ENCODE results near the gene MYG1. TPM values are rescaled to one million over a fixed set of nuclear protein-coding genes. Genes with fewer than 3 reads are reported as not detected.

MYG1 gene
- total and polyA plus RNA-seq, 5 donors = 28.9 to 44.3 (median 37.3) TPM

DNA sequence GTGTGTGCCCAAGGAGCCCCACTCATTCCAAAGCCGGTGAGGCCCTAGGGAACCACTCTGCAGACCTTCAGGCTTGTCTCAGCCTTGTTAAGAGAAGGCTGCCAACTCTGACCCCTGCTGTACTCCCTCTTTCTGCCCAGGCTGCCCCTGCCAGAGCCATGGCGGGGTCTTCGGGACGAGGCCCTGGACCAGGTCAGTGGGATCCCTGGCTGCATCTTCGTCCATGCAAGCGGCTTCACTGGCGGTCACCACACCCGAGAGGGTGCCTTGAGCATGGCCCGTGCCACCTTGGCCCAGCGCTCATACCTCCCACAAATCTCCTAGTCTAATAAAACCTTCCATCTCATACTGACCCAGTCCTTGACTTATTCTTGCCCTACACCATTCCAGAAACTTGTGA lies 7.3 kb downstream of the MYG1 start:
- Histone ChIP-seq H3K27me3 (ENCODE audit: control insufficient read depth, insufficient read depth) (no peaks in the 10 kb centered on the region), H3K27ac (ENCODE audit: low read length) (no peak overlapping the region), H3K9me3 (ENCODE audit: control insufficient read depth, low read length) (no peaks in the 10 kb centered on the region), H3K4me3 (ENCODE audit: low read length) (no peak overlapping the region), H3K4me1 (ENCODE audit: control insufficient read depth, insufficient read depth, low read length) (no peaks in the 10 kb centered on the region)
- WGBS = 91% methylated on average over 10 of the region's 10 CpGs
- intact Hi-C loops (cut with DNase I) = no loop called here
- DNase-seq (no peak), ATAC-seq (no peak)

DNA sequence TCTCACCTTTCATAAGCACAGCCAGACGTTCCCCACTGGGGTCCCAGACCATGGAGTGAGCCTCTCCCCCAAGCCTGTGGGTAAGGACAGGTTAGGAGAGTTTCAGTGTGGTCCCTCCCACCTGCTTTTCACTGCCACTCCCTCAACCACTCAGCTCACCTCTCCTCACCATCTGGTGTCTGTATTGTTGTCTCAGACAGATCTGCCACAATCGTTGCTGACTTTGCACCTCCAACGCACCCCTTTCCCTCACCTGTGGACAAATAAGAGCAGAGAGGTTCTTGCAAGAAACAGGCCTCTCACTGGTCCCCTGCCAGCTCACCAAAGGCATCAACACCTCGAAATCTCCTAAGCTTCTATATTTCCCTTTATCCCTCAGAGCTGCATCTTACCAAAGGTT lies 8.8 kb downstream of the MYG1 start:
- no peaks in the 10 kb centered on the region for H3K9me3 ChIP-seq (ENCODE audit: control insufficient read depth, low read length)
- intact Hi-C loops (cut with DNase I) = no loop called here
- H3K4me1 ChIP-seq (ENCODE audit: control insufficient read depth, insufficient read depth, low read length) = no peaks in the 10 kb centered on the region
- H3K27ac ChIP-seq (ENCODE audit: low read length) = no peak overlapping the region
- DNase-seq (no peak), ATAC-seq (no peak)
- no peak overlapping the region for H3K4me3 ChIP-seq (ENCODE audit: low read length)
- WGBS = 65% methylated on average over 4 of the region's 4 CpGs
- no peaks in the 10 kb centered on the region for H3K27me3 ChIP-seq (ENCODE audit: control insufficient read depth, insufficient read depth)

DNA sequence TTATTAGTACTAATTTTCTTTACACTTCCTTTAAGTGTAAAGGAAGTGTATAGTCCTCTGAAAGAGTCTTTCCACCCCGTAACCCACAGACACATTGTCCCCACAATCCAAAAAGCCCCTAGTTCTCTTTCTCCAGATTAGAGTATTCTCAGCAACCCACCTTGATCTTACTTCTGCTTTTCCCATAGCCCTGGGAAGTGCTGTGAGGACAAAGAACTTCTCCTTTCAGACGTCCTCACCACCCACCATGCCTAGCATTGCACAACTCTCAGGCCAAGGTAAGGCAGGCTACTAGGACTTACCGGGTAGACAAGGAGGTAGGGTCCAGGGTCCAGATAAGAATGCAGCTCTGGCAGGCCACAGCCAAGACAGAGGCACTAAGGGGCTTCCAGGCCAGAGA lies 14.5 kb downstream of the MYG1 start:
- WGBS = 56% methylated on average over 3 of the region's 3 CpGs
- Histone ChIP-seq H3K4me1 (ENCODE audit: control insufficient read depth, insufficient read depth, low read length) (no peaks in the 10 kb centered on the region), H3K9me3 (ENCODE audit: control insufficient read depth, low read length) (no peaks in the 10 kb centered on the region), H3K27ac (ENCODE audit: low read length) (no peak overlapping the region), H3K4me3 (ENCODE audit: low read length) (no peak overlapping the region), H3K27me3 (ENCODE audit: control insufficient read depth, insufficient read depth) (no peaks in the 10 kb centered on the region)
- no peak for DNase-seq
- ATAC-seq = no peak
- intact Hi-C loops (cut with DNase I) = no loop called here

DNA sequence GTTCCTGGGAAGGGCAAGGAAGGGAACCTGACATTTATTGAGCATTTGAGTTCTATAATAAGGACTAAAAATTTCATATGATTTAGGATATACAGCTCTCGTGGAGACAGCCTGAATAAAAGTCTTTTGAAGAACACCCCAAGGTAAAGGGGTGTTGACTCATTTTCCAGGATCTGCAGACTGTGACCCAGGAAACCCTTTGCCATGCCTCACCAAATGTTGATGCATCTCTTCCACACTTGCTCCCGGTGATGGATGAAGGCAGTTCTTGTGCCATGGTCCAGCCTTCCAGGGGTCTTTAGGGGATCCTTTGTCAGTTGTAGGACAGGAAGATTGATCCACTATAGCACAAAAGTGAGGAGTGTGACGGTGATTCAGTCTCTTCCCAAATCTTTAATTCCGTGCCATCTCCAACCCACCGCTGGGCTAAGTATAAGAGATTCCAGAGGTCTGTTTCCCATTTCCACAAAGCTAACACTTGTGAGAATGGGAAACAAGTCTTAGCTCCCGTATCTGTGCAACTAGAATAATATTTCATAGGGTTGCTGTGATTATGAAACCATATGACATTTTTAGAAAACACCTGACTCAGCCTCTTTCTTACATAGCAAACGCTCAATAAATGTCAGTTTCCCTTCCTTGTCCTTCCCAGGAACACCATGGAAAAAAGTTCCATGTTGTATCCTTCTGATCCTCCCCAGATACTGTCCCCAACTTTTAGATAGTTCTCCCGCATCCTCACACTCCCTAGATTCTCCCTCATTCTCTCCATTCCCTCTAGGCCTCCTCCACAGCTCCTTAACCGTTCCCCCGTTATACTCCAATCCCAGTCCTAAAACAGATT lies 21.1 kb downstream of the MYG1 start:
- intact Hi-C loops (cut with DNase I) = loop anchor here in 3 of 4 donors (10.0 kb wide), 1 partner anchor 184 kb away; the partner anchor contains the start of genes NPFF (in 3 of the 3) and TARBP2 (in 3 of the 3)
- no peaks in the 10 kb centered on the region for H3K4me1 ChIP-seq (ENCODE audit: control insufficient read depth, insufficient read depth, low read length)
- no peak for DNase-seq

DNA sequence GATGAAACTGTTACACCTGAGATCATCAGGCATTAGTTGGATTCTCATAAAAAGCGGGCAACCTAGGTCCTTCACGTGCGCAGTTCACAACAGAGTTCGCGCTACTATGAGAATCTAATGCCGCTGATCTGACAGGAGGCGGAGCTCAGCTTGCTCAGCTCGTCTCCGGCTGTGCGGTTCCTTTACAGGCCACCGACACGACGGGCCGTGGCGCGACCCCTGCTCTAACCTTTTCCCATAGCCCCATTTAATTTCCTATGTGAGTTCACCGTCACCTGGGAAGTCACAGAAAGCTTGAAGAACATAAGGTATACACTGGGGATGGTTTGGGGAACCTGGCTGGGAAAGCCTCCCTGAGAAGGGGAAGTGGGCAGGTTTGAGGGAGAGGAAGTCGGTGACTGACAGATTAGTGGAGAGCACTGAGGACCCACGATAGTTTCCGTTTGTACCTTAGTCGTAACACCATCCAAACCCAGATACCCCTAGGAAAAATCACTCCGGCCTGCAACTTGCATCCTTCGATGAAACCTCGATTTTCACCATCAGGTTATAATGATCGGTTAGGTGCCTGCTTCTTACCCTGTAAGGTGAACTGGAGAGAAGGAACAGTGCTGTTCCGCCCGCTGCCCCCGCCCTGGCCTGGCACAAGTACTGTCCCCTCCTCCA lies 24.8 kb downstream of the MYG1 start:
- no peak for ATAC-seq

More for the DNA sequence above, 21.1 kb downstream of the MYG1 start:
- H3K9me3 ChIP-seq (ENCODE audit: control insufficient read depth, low read length) = no peaks in the 10 kb centered on the region
- no peak for ATAC-seq
- H3K4me3 ChIP-seq (ENCODE audit: low read length) = peak overlapping the region; percentile 72
- WGBS = 38% methylated on average over 10 of the region's 10 CpGs
- peak overlapping the region; percentile 84 for H3K27ac ChIP-seq (ENCODE audit: low read length)
- no peaks in the 10 kb centered on the region for H3K27me3 ChIP-seq (ENCODE audit: control insufficient read depth, insufficient read depth)

DNA sequence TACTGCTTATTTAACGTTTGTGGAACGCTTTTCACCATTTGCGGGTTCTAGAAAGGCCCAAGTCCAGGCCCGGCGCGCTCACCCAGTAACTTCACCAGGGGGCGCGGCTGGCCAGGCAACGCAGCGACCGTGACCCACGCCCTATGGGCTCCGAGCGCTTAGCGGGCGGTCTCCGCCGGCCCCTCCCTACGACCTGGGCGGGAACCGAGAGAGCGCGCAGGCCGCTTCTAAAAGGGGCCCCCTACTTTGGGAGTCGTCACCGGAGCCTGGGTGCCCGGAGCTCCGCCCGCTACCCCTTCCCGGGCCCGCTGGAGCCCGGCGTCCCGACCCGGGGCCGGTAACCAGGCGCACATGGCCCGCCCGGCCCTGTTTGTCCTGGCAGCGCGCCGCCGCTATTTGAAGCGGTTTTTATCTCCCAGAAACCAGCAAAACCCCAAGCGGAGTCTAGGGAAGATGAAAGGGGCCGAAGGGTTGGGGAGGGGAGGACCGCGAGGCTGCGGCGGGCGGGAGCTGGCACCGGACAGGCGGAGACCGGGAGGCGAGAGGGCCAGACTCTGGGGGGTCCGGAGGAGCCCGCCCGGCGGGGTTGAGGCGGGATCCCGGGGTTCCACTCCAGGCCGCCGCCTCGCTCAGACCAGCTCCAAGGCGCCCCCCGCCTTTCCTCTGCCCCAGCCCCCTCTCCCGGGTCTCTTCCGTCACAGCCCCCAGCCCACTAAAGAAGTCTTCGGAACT lies 25.4 kb downstream of the MYG1 start:
- no peaks in the 10 kb centered on the region for H3K4me1 ChIP-seq (ENCODE audit: control insufficient read depth, insufficient read depth, low read length)
- peak; percentile 95 to 98 (median 97) for DNase-seq
- intact Hi-C loops (cut with DNase I) = loop anchor here in 3 of 4 donors (10.0 kb wide), 1 partner anchor 180 kb away; the partner anchor contains the start of genes NPFF (in 3 of the 3) and TARBP2 (in 3 of the 3)
- H3K9me3 ChIP-seq (ENCODE audit: control insufficient read depth, low read length) = no peaks in the 10 kb centered on the region
- peak; percentile 88 to 91 for ATAC-seq
- peak overlapping the region; percentile 71 for H3K4me3 ChIP-seq (ENCODE audit: low read length)
- under 1% methylated on average over 69 of the region's 69 CpGs for WGBS
- peak overlapping the region; percentile 84 for H3K27ac ChIP-seq (ENCODE audit: low read length)
- no peaks in the 10 kb centered on the region for H3K27me3 ChIP-seq (ENCODE audit: control insufficient read depth, insufficient read depth)

More for the DNA sequence above, 24.8 kb downstream of the MYG1 start:
- intact Hi-C loops (cut with DNase I) = loop anchor here in 3 of 4 donors (10.0 kb wide), 1 partner anchor 181 kb away; the partner anchor contains the start of genes NPFF (in 3 of the 3) and TARBP2 (in 3 of the 3)
- H3K4me3 ChIP-seq (ENCODE audit: low read length) = peak overlapping the region; percentile 71
- peak in 1 of 3 donors; percentile 56 for DNase-seq
- peak overlapping the region; percentile 69 for H3K27ac ChIP-seq (ENCODE audit: low read length)
- H3K4me1 ChIP-seq (ENCODE audit: control insufficient read depth, insufficient read depth, low read length) = no peaks in the 10 kb centered on the region
- H3K9me3 ChIP-seq (ENCODE audit: control insufficient read depth, low read length) = no peaks in the 10 kb centered on the region
- WGBS = 38% methylated on average over 28 of the region's 28 CpGs
- H3K27me3 ChIP-seq (ENCODE audit: control insufficient read depth, insufficient read depth) = no peaks in the 10 kb centered on the region

DNA sequence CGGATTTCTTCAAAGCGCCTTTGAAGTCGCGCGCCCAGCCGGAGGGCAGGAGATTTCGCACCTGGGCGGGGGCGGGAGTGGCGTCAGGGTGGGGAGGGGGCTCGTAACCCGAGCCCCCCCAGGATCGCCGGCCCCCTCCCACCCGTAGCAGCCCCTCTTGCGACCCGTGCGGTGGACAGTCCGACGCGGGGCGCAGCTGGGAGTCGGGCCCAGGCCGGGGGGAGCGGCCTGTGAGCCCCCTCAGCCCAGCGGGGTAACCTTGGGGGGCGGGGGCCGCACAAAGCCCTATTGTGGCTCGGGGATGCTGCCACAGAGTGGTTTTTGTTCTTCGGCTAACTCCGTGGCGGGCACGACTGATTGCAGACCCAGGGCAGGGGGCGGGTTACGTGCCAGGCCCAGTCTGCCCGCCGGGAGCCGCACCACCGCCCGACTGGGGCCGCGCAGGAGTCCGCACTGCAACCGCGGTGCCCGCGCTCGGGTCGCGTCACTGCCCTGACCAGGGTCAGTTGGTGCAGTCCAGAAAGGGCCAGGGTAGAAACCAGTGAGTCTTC lies 26.1 kb downstream of the MYG1 start:
- no peak overlapping the region for H3K27ac ChIP-seq (ENCODE audit: low read length)
- peak; percentile 45 to 80 (median 75) for DNase-seq
- no peaks in the 10 kb centered on the region for H3K9me3 ChIP-seq (ENCODE audit: control insufficient read depth, low read length)
- WGBS = 1% methylated on average over 50 of the region's 50 CpGs
- H3K27me3 ChIP-seq (ENCODE audit: control insufficient read depth, insufficient read depth) = no peaks in the 10 kb centered on the region
- H3K4me3 ChIP-seq (ENCODE audit: low read length) = peak overlapping the region; percentile 71
- intact Hi-C loops (cut with DNase I) = loop anchor here in 3 of 4 donors (10.0 kb wide), 1 partner anchor 179 kb away; the partner anchor contains the start of genes NPFF (in 3 of the 3) and TARBP2 (in 3 of the 3)
- peak; percentile 12 to 16 for ATAC-seq
- no peaks in the 10 kb centered on the region for H3K4me1 ChIP-seq (ENCODE audit: control insufficient read depth, insufficient read depth, low read length)

DNA sequence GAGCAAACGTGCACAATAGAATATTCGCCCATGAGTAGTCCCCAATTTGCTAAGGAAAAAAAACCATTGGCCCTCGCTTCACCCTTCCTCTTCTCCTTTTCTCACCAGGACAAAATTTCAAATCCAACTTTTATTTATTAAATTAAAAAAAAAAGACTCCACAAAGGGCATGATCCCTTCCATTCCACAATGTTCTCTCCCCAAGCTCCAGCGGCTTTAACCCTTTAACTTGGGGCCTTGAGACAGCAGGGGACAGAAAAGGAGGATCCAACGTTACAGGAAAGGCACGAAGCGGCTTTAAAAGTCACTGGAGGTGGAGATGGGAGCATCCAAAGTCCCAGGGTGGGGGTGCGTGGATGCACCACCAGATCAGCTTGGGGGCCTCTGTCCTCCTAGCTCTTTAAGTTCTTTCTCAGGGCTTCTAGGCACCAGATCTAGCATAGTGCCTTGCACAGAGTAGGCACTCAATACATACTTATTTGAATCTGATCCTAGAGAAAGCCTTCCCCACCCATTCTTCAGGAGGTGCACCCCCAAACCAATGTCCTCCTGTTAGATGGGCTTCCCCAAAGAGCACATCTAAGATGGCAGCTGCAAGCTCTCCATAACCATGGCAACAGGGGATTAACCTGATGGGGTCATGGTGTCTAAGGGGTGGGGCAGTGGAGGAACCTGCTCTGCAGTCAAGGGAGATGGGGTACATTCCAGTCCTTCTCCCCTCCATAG lies 27.1 kb downstream of the MYG1 start:
- no peak overlapping the region for H3K4me3 ChIP-seq (ENCODE audit: low read length)
- no peak for ATAC-seq
- WGBS = 84% methylated on average over 8 of the region's 8 CpGs
- intact Hi-C loops (cut with DNase I) = loop anchor here in 3 of 4 donors (10.0 kb wide), 1 partner anchor 178 kb away; the partner anchor contains the start of genes NPFF (in 3 of the 3) and TARBP2 (in 3 of the 3)
- DNase-seq = no peak
- H3K4me1 ChIP-seq (ENCODE audit: control insufficient read depth, insufficient read depth, low read length) = no peaks in the 10 kb centered on the region
- no peak overlapping the region for H3K27ac ChIP-seq (ENCODE audit: low read length)
- no peaks in the 10 kb centered on the region for H3K9me3 ChIP-seq (ENCODE audit: control insufficient read depth, low read length)
- H3K27me3 ChIP-seq (ENCODE audit: control insufficient read depth, insufficient read depth) = no peaks in the 10 kb centered on the region

DNA sequence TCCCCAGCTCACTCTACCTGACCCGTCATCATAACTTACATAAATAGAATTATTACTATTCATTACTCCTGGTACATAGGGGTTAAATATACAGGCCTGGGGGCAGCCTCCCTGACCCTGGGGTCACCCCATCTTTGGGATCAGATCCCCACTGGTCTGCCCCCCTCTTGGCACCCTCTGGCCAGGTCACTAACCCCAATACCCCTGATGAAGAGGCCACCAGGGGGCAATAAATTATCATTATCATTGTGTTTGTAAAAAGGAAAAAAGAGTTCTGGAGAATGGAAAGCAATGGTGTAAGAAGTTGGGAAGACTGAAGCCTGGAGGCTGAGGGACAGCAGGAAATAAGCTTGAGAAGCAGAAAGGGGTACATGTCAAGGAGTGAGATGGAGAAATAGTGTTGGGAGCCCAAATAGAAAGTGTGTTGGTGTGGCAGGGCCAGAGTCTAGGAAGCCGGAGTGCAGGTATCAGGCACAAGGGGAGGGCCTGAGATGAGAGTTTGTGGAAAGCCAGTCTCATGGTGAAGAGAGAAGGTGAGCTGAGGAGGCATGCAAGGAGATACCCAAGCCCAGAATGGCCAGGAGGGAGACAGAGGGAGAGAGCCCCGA lies 28.0 kb downstream of the MYG1 start:
- DNase-seq = no peak
- Histone ChIP-seq H3K9me3 (ENCODE audit: control insufficient read depth, low read length) (no peaks in the 10 kb centered on the region), H3K27me3 (ENCODE audit: control insufficient read depth, insufficient read depth) (no peaks in the 10 kb centered on the region), H3K27ac (ENCODE audit: low read length) (no peak overlapping the region), H3K4me3 (ENCODE audit: low read length) (no peak overlapping the region), H3K4me1 (ENCODE audit: control insufficient read depth, insufficient read depth, low read length) (no peaks in the 10 kb centered on the region)
- ATAC-seq = no peak
- WGBS = 86% methylated on average over 3 of the region's 3 CpGs
- intact Hi-C loops (cut with DNase I) = loop anchor here in 3 of 4 donors (10.0 kb wide), 1 partner anchor 177 kb away; the partner anchor contains the start of genes NPFF (in 3 of the 3) and TARBP2 (in 3 of the 3)

All from right cardiac atrium (tissue), 5 donors.